SK-N-SH treated with all-trans-retinoic acid at 6 μM for 48 hours (cell line): Measurements from ENCODE around the gene GPBP1.

ENCODE experiments used
- ATAC-seq: fragments of 200-7000 bp; cut with Tn5 transposase; 3 replicates; pipeline ENCODE4 v1.9.1; 2020; ENCODE audit warnings: mild to moderate bottlenecking, moderate library complexity
- ARNTL ChIP-seq: fragments of 450-650 bp; formaldehyde crosslinking; IDR thresholded peaks from 2 replicates; pipeline ENCODE4 v1.5.0; 2020; ENCODE audit warnings: low read depth, mild to moderate bottlenecking, moderate library complexity, borderline replicate concordance
- BACH2 ChIP-seq: fragments of 250-450 bp; sonication (Bioruptor Pico); IDR thresholded peaks from 2 replicates; pipeline ENCODE4 v1.9.0; 2021; ENCODE audit warnings: mild to moderate bottlenecking, borderline replicate concordance
- CSDC2 ChIP-seq: fragments of 250-450 bp; sonication (Bioruptor Pico); IDR thresholded peaks from 2 replicates; pipeline ENCODE4 v1.5.0; 2020; ENCODE audit warnings: mild to moderate bottlenecking, moderate library complexity
- ESRRG ChIP-seq: fragments of 250-450 bp; sonication (Bioruptor Pico); IDR thresholded peaks from 2 replicates; pipeline ENCODE4 v1.6.1; 2021; ENCODE audit warnings: mild to moderate bottlenecking
- GLIS3 ChIP-seq: fragments of 250-450 bp; sonication (Bioruptor Pico); IDR thresholded peaks from 2 replicates; pipeline ENCODE4 v1.5.0; 2020; ENCODE audit warnings: mild to moderate bottlenecking, moderate library complexity
- ISL1 ChIP-seq: fragments of 250-450 bp; sonication (Bioruptor Pico); IDR thresholded peaks from 2 replicates; pipeline ENCODE4 v2.1.2; 2022; ENCODE audit warnings: mild to moderate bottlenecking, moderate library complexity
- OSR1 ChIP-seq: fragments of 250-450 bp; sonication (Bioruptor Pico); IDR thresholded peaks from 2 replicates; pipeline ENCODE4 v1.8.0; 2022; ENCODE audit warnings: moderate library complexity, mild to moderate bottlenecking, inconsistent platforms
- PATZ1 ChIP-seq: fragments of 250-450 bp; sonication (Bioruptor Pico); IDR thresholded peaks from 2 replicates; pipeline ENCODE4 v1.8.0; 2020; ENCODE audit warnings: mild to moderate bottlenecking, moderate library complexity, borderline replicate concordance
- PPARA ChIP-seq: fragments of 250-450 bp; sonication (Bioruptor Pico); IDR thresholded peaks from 2 replicates; pipeline ENCODE4 v1.5.0; 2020; ENCODE audit warnings: mild to moderate bottlenecking, borderline replicate concordance
- RARB ChIP-seq: fragments of 250-450 bp; sonication (Bioruptor Pico); IDR thresholded peaks from 2 replicates; pipeline ENCODE4 v1.8.0; 2021; ENCODE audit warnings: mild to moderate bottlenecking, moderate library complexity
- SNAI2 ChIP-seq: fragments of 250-450 bp; sonication (Bioruptor Pico); IDR thresholded peaks from 2 replicates; pipeline ENCODE4 v1.5.0; 2020; ENCODE audit warnings: mild to moderate bottlenecking, moderate library complexity
- TCF4 ChIP-seq: fragments of 250-450 bp; sonication (Bioruptor Pico); IDR thresholded peaks from 2 replicates; pipeline ENCODE4 v1.8.0; 2021; ENCODE audit warnings: mild to moderate bottlenecking, moderate library complexity, borderline replicate concordance
- TOX ChIP-seq: fragments of 250-450 bp; sonication (Bioruptor Pico); IDR thresholded peaks from 2 replicates; pipeline ENCODE4 v1.8.0; 2021; ENCODE audit warnings: mild to moderate bottlenecking, moderate library complexity, borderline replicate concordance
- ZC3H10 ChIP-seq: fragments of 250-450 bp; sonication (Bioruptor Pico); IDR thresholded peaks from 2 replicates; pipeline ENCODE4 v1.5.1; 2021; ENCODE audit warnings: mild to moderate bottlenecking, moderate library complexity
- ZFP3 ChIP-seq: fragments of 250-450 bp; sonication (Bioruptor Pico); IDR thresholded peaks from 2 replicates; pipeline ENCODE4 v1.5.0; 2020; ENCODE audit warnings: mild to moderate bottlenecking, moderate library complexity
- ZFP30 ChIP-seq: fragments of 450-650 bp; formaldehyde crosslinking; IDR thresholded peaks from 2 replicates; pipeline ENCODE4 v1.5.0; 2022; ENCODE audit warnings: mild to moderate bottlenecking, moderate library complexity
- ZNF565 ChIP-seq: fragments of 450-650 bp; formaldehyde crosslinking; conservative IDR thresholded peaks from 2 replicates; pipeline ENCODE4 v1.5.0; 2020; ENCODE audit warnings: low read depth, mild to moderate bottlenecking, moderate library complexity
- ZNF70 ChIP-seq: fragments of 450-650 bp; formaldehyde crosslinking; IDR thresholded peaks from 2 replicates; pipeline ENCODE4 v1.5.0; 2020; ENCODE audit warnings: mild to moderate bottlenecking, moderate library complexity
- ZNF8 ChIP-seq: fragments of 450-650 bp; formaldehyde crosslinking; IDR thresholded peaks from 2 replicates; pipeline ENCODE4 v1.5.0; 2020; ENCODE audit warnings: mild to moderate bottlenecking, moderate library complexity
- TF ChIP-seq, protein P1 (sequence below): fragments of 250-450 bp; sonication (Bioruptor Pico); IDR thresholded peaks from 2 replicates; pipeline ENCODE4 v1.5.0; 2020; ENCODE audit warnings: mild to moderate bottlenecking, moderate library complexity
- TF ChIP-seq, protein P2 (sequence below): fragments of 250-450 bp; sonication (Bioruptor Pico); IDR thresholded peaks from 2 replicates; pipeline ENCODE4 v1.5.1; 2020; ENCODE audit warnings: low read depth, mild to moderate bottlenecking, moderate library complexity
- TF ChIP-seq, protein P3 (sequence below): fragments of 250-450 bp; sonication (Bioruptor Pico); IDR thresholded peaks from 2 replicates; pipeline ENCODE4 v1.5.1; 2021; ENCODE audit warnings: mild to moderate bottlenecking, moderate library complexity

Gene GPBP1

GRCh38 chr5:57225553-57225952 lies 51.7 kb downstream of the GPBP1 start:
- no peak for ATAC-seq
- TF ChIP-seq ZNF565 (CRISPR knock-in tag) (no peak), ZFP3 (no peak), ZNF70 (CRISPR knock-in tag) (no peak), SNAI2 (CRISPR knock-in tag) (no peak), TCF4 (CRISPR knock-in tag) (no peak), GLIS3 (CRISPR knock-in tag) (no peak), PATZ1 (no peak)
- TF ChIP-seq, protein P1, sequence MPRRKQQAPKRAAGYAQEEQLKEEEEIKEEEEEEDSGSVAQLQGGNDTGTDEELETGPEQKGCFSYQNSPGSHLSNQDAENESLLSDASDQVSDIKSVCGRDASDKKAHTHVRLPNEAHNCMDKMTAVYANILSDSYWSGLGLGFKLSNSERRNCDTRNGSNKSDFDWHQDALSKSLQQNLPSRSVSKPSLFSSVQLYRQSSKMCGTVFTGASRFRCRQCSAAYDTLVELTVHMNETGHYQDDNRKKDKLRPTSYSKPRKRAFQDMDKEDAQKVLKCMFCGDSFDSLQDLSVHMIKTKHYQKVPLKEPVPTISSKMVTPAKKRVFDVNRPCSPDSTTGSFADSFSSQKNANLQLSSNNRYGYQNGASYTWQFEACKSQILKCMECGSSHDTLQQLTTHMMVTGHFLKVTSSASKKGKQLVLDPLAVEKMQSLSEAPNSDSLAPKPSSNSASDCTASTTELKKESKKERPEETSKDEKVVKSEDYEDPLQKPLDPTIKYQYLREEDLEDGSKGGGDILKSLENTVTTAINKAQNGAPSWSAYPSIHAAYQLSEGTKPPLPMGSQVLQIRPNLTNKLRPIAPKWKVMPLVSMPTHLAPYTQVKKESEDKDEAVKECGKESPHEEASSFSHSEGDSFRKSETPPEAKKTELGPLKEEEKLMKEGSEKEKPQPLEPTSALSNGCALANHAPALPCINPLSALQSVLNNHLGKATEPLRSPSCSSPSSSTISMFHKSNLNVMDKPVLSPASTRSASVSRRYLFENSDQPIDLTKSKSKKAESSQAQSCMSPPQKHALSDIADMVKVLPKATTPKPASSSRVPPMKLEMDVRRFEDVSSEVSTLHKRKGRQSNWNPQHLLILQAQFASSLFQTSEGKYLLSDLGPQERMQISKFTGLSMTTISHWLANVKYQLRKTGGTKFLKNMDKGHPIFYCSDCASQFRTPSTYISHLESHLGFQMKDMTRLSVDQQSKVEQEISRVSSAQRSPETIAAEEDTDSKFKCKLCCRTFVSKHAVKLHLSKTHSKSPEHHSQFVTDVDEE (CRISPR knock-in tag) = no peak

GRCh38 chr5:57229313-57229712 lies 55.5 kb downstream of the GPBP1 start:
- ATAC-seq = no peak
- TF ChIP-seq TCF4 (CRISPR knock-in tag) (no peak), ISL1 (CRISPR knock-in tag) (no peak), ZNF8 (CRISPR knock-in tag) (no peak), ESRRG (CRISPR knock-in tag) (no peak), PATZ1 (no peak), ZNF565 (CRISPR knock-in tag) (no peak), PPARA (CRISPR knock-in tag) (no peak), RARB (CRISPR knock-in tag) (no peak), ZC3H10 (CRISPR knock-in tag) (no peak), SNAI2 (CRISPR knock-in tag) (no peak), ARNTL (no peak), ZFP30 (no peak), GLIS3 (CRISPR knock-in tag) (no peak), BACH2 (CRISPR knock-in tag) (no peak), CSDC2 (CRISPR knock-in tag) (no peak), OSR1 (CRISPR knock-in tag) (no peak), TOX (CRISPR knock-in tag) (no peak)
- TF ChIP-seq, protein P1 (CRISPR knock-in tag) = no peak
- TF ChIP-seq, protein P2, sequence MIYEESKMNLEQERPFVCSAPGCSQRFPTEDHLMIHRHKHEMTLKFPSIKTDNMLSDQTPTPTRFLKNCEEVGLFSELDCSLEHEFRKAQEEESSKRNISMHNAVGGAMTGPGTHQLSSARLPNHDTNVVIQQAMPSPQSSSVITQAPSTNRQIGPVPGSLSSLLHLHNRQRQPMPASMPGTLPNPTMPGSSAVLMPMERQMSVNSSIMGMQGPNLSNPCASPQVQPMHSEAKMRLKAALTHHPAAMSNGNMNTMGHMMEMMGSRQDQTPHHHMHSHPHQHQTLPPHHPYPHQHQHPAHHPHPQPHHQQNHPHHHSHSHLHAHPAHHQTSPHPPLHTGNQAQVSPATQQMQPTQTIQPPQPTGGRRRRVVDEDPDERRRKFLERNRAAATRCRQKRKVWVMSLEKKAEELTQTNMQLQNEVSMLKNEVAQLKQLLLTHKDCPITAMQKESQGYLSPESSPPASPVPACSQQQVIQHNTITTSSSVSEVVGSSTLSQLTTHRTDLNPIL (CRISPR knock-in tag) = no peak
- TF ChIP-seq, protein P3, sequence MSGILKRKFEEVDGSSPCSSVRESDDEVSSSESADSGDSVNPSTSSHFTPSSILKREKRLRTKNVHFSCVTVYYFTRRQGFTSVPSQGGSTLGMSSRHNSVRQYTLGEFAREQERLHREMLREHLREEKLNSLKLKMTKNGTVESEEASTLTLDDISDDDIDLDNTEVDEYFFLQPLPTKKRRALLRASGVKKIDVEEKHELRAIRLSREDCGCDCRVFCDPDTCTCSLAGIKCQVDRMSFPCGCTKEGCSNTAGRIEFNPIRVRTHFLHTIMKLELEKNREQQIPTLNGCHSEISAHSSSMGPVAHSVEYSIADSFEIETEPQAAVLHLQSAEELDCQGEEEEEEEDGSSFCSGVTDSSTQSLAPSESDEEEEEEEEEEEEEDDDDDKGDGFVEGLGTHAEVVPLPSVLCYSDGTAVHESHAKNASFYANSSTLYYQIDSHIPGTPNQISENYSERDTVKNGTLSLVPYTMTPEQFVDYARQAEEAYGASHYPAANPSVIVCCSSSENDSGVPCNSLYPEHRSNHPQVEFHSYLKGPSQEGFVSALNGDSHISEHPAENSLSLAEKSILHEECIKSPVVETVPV (CRISPR knock-in tag) = no peak
- TF ChIP-seq, all 23 proteins: peak for 0
